ENCODE results near the gene RAB5B.
"Not testable (repeated sequence)": the region's sequence is repeated elsewhere in the genome, so short reads cannot be mapped to it uniquely, and the experiment has no call there.

RAB5B gene

GRCh38 chr12:55996715-55997534 lies 23.0 kb downstream of the RAB5B start, which contains the start of gene SUOX:
SUOX (plus strand) TSS chr12:55997276; CDS start chr12:56002222, 4,946 bp downstream.
- in situ Hi-C loops (cut with HindIII; ENCODE audit: low pct_unique_long_range_greater_than_20kb, low sequenced_read_pairs): no loop called here
- TF ChIP-seq JUND (IDR thresholded peaks at IDR 0.05; ENCODE audit: low read depth): no peak
- DNase-seq (ENCODE audit: low read depth in 1 of 2, low spot score in 1 of 2): peak; percentile 99

- DNase-seq (ENCODE audit: low read depth in 1 of 2, low spot score in 1 of 2): peak in 1 of 2 experiments; percentile 46
- in situ Hi-C loops (cut with HindIII; ENCODE audit: low pct_unique_long_range_greater_than_20kb, low sequenced_read_pairs): no loop called here
- TF ChIP-seq JUND (IDR thresholded peaks at IDR 0.05; ENCODE audit: low read depth): no peak
These were observed 23.6 kb downstream of the RAB5B start for GRCh38 chr12:55997535-55997859.

- in situ Hi-C loops (cut with HindIII; ENCODE audit: low pct_unique_long_range_greater_than_20kb, low sequenced_read_pairs); DNase-seq (ENCODE audit: low read depth in 1 of 2, low spot score in 1 of 2): not testable (repeated sequence)
These were observed 25.6 kb downstream of the RAB5B start for GRCh38 chr12:55999522-55999921.

GRCh38 chr12:55999999-56000540 lies 26.2 kb downstream of the RAB5B start:
- in situ Hi-C loops (cut with HindIII; ENCODE audit: low pct_unique_long_range_greater_than_20kb, low sequenced_read_pairs); DNase-seq (ENCODE audit: low read depth in 1 of 2, low spot score in 1 of 2): not testable (repeated sequence)

GRCh38 chr12:56001487-56002100 lies 27.7 kb downstream of the RAB5B start:
- in situ Hi-C loops (cut with HindIII; ENCODE audit: low pct_unique_long_range_greater_than_20kb, low sequenced_read_pairs): no loop called here

GRCh38 chr12:56003376-56003775 lies 29.5 kb downstream of the RAB5B start:
- in situ Hi-C loops (cut with HindIII; ENCODE audit: low pct_unique_long_range_greater_than_20kb, low sequenced_read_pairs); DNase-seq (ENCODE audit: low read depth in 1 of 2, low spot score in 1 of 2): not testable (repeated sequence)

More at GRCh38 chr12:56001487-56002100, 27.7 kb downstream of the RAB5B start:
- no peak for DNase-seq (ENCODE audit: low read depth in 1 of 2, low spot score in 1 of 2)
- TF ChIP-seq JUND (IDR thresholded peaks at IDR 0.05; ENCODE audit: low read depth): no peak

GRCh38 chr12:56004211-56004610 lies 30.3 kb downstream of the RAB5B start:
- DNase-seq (ENCODE audit: low read depth in 1 of 2, low spot score in 1 of 2): no peak
- TF ChIP-seq JUND (IDR thresholded peaks at IDR 0.05; ENCODE audit: low read depth): no peak
- in situ Hi-C loops (cut with HindIII; ENCODE audit: low pct_unique_long_range_greater_than_20kb, low sequenced_read_pairs): no loop called here

GRCh38 chr12:56007564-56008559 lies 34.0 kb downstream of the RAB5B start:
- DNase-seq (ENCODE audit: low read depth in 1 of 2, low spot score in 1 of 2): peak; percentile 82 to 83
- TF ChIP-seq JUND (IDR thresholded peaks at IDR 0.05; ENCODE audit: low read depth): no peak
- in situ Hi-C loops (cut with HindIII; ENCODE audit: low pct_unique_long_range_greater_than_20kb, low sequenced_read_pairs): no loop called here

- no peak for DNase-seq (ENCODE audit: low read depth in 1 of 2, low spot score in 1 of 2)
- in situ Hi-C loops (cut with HindIII; ENCODE audit: low pct_unique_long_range_greater_than_20kb, low sequenced_read_pairs): no loop called here
- no peak for TF ChIP-seq JUND (IDR thresholded peaks at IDR 0.05; ENCODE audit: low read depth)
These were observed 36.3 kb downstream of the RAB5B start for GRCh38 chr12:56010111-56010570.

GRCh38 chr12:56011509-56012090 lies 37.7 kb downstream of the RAB5B start:
- DNase-seq (ENCODE audit: low read depth in 1 of 2, low spot score in 1 of 2): no peak
- no peak for TF ChIP-seq JUND (IDR thresholded peaks at IDR 0.05; ENCODE audit: low read depth)
- in situ Hi-C loops (cut with HindIII; ENCODE audit: low pct_unique_long_range_greater_than_20kb, low sequenced_read_pairs): no loop called here

- peak in 1 of 2 experiments; percentile 36 for DNase-seq (ENCODE audit: low read depth in 1 of 2, low spot score in 1 of 2)
- in situ Hi-C loops (cut with HindIII; ENCODE audit: low pct_unique_long_range_greater_than_20kb, low sequenced_read_pairs): no loop called here
- no peak for TF ChIP-seq JUND (IDR thresholded peaks at IDR 0.05; ENCODE audit: low read depth)
These were observed 39.6 kb downstream of the RAB5B start for GRCh38 chr12:56013482-56013881.

GRCh38 chr12:56014205-56014604 lies 40.3 kb downstream of the RAB5B start:
- TF ChIP-seq JUND (IDR thresholded peaks at IDR 0.05; ENCODE audit: low read depth): no peak
- DNase-seq (ENCODE audit: low read depth in 1 of 2, low spot score in 1 of 2): peak in 1 of 2 experiments; percentile 40
- in situ Hi-C loops (cut with HindIII; ENCODE audit: low pct_unique_long_range_greater_than_20kb, low sequenced_read_pairs): no loop called here
